Stimulated activated CD4-positive, alpha-beta T cell treated with anti-CD3 and anti-CD28 coated beads, Interleukin-1b, Interleukin-23, amount 100 ng/mL, for 4 hours (primary cell): ENCODE measurements around the gene HEXA.
A peak's percentile ranks its signal among the peaks of the same experiment; 100 is the strongest.
"Not testable (repeated sequence)": the region's sequence is repeated elsewhere in the genome, so short reads cannot be mapped to it uniquely, and the experiment has no call there.

Experiments used
- DNase-seq, 2 donors: peaks; one replicate each; pipeline ENCODE4 v3.0.0-alpha.2; 2020; ENCODE audit warnings: low read depth in 2 of 2

Gene HEXA

DNA sequence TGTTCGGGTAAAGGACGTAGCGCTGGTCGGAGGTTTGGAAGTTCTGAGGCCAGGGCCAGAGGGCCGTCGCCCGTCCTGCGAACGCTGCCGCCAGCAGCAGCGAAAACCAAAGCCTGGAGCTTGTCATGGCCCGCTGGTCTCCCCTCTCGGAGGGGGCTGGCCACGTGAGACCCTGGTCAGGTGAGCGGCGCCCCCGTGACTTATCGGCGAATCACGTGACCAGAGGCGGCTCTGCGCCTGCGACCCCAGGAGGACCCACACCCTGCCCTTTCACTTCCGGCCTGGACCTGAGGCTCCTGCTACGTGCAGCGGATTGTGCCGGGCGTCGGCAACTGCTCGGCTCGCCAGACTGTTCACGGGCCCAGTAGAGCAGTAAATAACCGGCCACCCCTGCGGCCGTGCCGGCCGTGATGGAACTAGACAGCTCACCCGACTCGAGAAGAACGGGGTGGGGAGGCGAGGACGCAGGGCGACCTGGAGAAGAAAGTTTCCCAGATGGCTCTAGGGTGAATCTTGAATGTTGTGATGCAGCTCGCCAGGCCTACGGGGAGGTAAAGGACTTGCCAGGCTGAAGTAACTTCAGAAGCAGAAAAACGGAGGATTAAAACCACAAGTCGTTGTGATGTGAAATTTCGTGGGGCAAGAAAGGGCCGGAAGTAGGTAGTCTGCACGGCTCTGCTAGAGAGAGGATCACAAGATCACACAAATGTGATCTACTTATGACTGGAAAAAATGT lies at the start of gene HEXA:
HEXA (minus strand) TSS at position 169 of the 736 bp plus-strand sequence; CDS start at position 127, 42 bp downstream.
- DNase-seq: peak; percentile 80 to 97

GRCh38 chr15:72423256-72423655 lies 47.4 kb upstream of the HEXA start:
- DNase-seq: no peak

DNA sequence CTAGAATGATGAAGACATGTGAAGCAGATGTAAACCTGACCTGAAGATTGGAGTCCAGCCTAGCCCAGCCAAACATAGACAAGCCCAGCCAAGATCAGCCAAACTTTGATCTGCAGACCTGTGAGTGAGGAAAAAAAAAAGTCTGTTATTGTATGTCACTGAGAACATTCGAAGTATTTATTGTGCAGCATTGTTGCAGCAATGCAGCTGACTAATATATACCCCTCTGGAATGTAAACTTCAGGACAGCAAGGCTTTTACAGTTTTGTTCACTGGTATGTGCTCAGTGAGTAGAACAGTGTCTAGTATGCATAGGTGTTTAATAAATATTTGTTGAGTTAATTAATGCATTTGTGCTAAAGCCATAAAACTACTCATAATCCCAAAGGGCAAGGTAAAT lies 45.7 kb upstream of the HEXA start:
- DNase-seq: no peak

- no peak for DNase-seq
Observed at GRCh38 chr15:72420576-72420975, 44.8 kb upstream of the HEXA start.

DNA sequence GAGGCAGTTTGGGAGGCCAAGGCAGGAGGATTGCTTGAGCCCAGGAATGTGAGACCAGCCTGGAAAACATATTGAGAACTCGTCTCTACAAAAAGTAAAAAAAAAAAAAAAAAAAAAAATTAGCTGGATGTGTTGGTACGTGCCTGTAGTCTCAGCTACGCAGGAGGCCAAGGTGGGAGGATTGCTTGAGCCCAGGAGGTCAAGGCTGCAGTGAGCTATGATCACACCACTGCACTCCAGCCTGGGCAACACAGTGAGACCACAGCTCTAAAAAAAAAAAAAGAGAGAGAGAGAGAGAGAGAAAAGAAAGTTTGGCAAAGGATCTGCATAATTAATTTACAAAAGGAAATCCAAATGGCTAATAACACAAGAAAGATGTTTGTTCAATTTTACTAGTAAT lies 44.0 kb upstream of the HEXA start:
- DNase-seq: not testable (repeated sequence)

DNA sequence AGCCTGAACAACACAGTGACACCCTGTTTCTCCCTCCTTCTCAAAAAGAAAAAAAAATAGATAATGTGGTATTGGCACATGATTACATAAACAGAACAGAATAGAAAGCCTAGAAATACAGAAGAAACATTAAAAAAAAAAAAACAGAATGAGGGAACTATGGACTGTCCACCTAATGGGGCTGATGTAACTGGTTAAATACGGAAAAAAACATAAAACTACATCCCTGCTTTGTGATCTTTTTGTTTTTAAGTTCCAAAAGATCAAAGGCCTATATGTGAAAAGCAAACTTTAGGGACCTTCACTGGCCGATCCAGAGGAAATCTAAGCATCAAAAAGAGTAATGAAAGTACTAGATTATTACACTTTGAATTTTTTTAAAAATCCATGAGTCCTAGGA lies 39.5 kb upstream of the HEXA start:
- no peak for DNase-seq

DNA sequence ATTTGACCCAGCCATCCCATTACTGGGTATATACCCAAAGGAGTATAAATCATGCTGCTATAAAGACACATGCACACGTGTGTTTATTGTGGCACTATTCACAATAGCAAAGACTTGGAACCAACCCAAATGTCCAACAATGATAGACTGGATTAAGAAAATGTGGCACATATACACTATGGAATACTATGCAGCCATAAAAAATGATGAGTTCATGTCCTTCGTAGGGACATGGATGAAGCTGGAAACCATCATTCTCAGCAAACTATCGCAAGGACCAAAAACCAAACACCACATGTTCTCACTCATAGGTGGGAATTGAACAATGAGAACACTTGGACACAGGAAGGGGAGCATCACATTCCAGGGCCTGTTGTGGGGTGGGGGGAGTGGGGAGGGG lies 37.5 kb upstream of the HEXA start:
- not testable (repeated sequence) for DNase-seq

- no peak for DNase-seq
Observed at GRCh38 chr15:72411544-72411943, 35.7 kb upstream of the HEXA start.

- no peak for DNase-seq
Observed at GRCh38 chr15:72411111-72411510, 35.3 kb upstream of the HEXA start.

DNA sequence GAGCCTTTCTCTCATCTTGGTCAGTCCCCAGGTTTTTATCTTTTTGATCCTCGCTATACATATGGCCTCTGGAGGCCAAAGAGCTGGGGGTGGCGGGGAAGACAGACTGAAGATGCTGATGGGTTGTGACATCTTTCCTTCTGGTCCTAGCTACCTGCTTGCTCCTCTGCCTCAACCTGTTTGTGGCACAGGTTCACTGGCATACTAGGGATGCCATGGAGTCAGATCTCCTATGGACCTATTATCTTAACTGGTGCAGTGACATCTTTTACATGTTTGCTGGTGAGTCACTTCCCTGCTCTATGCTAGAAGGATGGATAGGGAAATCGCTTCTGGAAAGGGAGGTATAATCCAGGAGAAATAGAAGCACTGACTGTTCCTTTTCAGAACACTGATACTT lies 31.1 kb upstream of the HEXA start:
- no peak for DNase-seq

DNA sequence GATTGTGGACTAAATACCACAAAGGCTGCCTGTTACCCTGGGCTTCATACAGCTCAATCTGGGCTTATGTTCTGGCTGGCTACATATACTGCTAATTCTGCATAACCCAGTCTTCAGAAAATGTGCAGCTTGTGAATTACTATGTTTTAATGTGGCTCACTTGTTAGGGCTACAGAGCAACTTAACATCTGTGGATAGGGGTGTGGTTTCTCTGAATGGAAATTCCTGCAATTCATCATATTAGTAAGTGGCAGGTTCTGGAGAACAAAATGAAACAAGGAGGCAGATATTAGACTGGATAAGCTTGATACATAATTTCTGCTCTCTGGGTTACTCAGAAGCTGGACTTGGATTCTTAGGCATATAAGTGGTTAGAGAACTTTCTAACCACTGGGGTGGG lies 29.0 kb upstream of the HEXA start:
- DNase-seq: no peak

DNA sequence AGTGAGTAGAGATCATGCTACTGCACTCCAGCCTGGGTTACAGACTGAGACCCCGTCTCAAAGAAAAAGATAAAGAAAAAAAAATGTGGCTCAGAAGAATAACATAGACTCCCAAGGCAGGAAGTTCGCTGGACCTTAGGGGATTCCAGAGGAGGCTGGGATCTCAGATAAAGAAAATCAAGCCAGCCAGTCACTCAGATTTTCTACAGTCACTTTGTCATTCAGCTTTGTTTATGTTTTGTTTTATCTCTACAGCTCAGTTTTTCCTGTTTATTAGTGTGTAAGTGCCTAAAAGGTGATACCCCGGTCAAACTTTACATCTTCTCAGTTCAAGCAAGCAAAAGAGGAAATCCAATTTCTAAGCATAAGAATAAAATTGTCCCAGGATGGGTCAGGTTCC lies 28.5 kb upstream of the HEXA start:
- DNase-seq: no peak

DNA sequence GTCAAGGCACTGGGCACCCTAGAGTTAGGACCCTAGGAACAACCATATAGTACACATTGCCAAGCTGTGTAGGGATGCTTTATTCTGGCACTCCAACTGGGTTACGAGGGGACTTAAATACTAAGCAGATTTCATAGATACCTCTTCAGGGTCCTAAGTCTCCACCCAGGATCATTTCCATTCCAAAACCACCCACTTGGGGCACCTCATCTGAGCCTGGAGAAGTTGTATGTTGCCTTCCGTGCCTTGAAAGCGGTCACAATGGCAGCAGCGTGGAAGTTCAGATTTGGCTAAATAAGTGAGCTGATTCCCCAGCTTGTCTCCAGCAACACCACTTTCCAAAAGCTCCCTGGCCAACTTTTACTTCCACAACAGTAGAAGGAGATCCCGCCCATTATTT lies 26.9 kb upstream of the HEXA start:
- no peak for DNase-seq

DNA sequence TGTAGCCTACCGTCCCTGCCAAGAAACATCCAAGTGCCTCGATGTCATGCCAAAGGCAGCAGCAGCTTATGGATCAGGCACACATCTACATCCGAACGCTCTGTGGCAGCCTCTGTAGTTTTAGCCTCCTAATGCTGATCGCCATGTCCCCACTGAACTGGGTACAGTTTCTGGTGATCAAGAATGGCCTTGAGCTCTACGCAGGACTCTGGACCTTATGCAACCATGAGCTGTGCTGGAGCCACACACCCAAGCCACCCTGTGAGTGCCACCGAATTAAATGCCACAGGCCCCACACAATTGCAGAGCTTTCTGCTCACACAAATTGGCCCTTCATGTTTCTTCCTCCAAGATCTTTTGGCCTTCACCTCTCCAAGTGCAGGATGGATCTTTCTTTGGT lies 22.8 kb upstream of the HEXA start:
- no peak for DNase-seq

GRCh38 chr15:72397796-72398588 lies 22.2 kb upstream of the HEXA start, which contains the start of gene TMEM202:
TSS of gene TMEM202 (plus strand) at chr15:72398305. CDS start at chr15:72398327, 22 bp downstream.
- no peak for DNase-seq

DNA sequence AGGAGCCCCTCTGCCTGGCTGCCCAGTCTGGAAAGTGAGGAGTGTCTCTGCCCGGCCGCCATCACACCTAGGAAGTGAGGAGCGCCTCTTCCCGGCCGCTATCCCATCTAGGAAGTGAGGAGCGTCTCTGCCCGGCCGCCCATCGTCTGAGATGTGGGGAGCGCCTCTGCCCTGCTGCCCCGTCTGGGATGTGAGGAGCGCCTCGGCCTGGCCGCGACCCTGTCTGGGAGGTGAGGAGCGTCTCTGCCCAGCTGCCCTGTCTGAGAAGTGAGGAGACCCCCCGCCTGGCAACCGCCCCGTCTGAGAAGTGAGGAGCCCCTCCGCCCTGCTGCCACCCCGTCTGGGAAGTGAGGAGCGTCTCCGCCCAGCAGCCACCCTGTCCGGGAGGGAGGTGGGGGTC lies 20.5 kb upstream of the HEXA start:
- not testable (repeated sequence) for DNase-seq

DNA sequence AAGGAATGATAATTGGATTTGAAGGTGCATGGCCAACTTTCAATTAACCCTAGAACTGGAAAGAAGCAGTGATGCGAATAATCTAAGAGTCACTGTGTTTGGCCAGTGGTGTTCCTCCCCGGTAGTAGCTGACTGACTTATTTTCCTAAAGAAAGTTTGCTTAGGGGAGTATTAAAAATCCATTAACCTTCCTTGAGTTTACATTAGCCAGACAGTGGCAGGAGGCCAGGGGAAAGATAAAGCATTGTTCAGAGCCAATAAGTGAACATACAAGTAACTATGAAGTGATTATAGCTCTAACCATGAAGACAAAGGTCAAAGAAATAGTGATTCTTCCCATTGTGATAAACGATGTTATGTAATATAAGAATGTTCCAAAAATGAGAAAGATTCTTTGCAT lies 13.4 kb upstream of the HEXA start:
- DNase-seq: no peak

GRCh38 chr15:72387741-72388140 lies 11.9 kb upstream of the HEXA start:
- DNase-seq: no peak

GRCh38 chr15:72382146-72382545 lies 6.3 kb upstream of the HEXA start:
- no peak for DNase-seq

DNA sequence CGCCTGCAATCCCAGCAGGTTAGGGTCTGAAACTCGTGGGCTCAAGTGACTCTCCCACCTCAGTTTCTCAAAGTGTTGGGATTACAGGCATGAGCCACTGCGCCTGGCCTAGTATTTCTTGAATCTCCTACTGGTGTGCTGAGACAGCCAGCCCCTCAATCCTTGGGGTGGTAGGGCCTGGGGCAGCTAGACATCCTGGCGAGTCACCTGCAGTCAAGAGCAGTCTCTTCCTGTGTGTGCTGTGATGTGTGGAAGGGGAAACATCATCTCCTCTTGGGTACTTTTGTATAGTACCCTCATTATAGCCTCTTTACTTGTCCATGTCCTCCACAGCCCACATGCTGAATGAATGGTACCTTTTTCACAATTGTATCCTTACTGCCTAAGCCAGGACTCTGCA lies 4.9 kb upstream of the HEXA start:
- DNase-seq: no peak

GRCh38 chr15:72379856-72380430 lies 4.1 kb upstream of the HEXA start:
- DNase-seq: no peak

- not testable (repeated sequence) for DNase-seq
Observed at GRCh38 chr15:72379106-72379505, 3.3 kb upstream of the HEXA start.

- DNase-seq: no peak
Observed at GRCh38 chr15:72377331-72377730, 1.5 kb upstream of the HEXA start.
